Central memory CD4-positive, alpha-beta T cell (primary cell): ENCODE measurements around the gene IGSF23.
A peak's percentile ranks its signal among the peaks of the same experiment; 100 is the strongest.

Experiments
- DNase-seq: peaks from one replicate; pipeline ENCODE4 v3.0.0; 2022

IGSF23 gene

GRCh38 chr19:44642377-44642776 is 29.0 kb downstream of the IGSF23 start:
- DNase-seq, result no peak

GRCh38 chr19:44643605-44644401 is 30.4 kb downstream of the IGSF23 start, which contains the start of gene PVR:
PVR (plus strand) TSS chr19:44643910; CDS start chr19:44644097, 187 bp downstream.
- no peak for DNase-seq

- no peak for DNase-seq
Measured at GRCh38 chr19:44644402-44645016, 31.1 kb downstream of the IGSF23 start.

DNA sequence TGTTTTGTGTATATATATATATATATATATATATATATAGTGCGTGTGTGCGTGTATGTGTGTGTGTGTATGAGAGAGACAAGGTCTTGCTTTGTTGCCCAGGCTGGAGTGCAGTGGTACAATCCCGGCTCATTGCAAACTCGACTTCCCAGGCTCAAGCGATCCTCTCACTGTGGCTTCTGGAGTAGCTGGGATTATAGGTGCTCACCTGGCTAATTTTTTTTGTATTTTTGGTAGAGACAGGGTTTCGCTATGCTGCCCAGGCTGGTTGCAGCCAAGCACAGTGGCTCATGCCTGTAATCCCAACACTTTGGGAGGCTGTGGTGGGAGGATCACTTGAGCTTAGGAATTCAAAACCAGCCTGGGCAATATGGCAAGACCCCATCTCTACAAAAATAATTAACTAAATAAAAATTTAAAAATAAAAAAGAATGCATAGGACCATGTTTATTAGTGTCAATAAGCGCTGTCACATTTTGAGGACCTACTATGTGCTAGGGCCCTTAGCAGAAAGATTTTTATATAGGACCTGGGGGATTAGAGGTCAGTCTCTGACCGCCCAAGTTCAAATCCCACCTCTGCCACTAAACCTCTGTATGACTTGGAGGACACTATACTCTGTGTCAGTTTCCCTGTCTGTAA is 32.2 kb downstream of the IGSF23 start:
- DNase-seq, result no peak

- no peak for DNase-seq
Measured at GRCh38 chr19:44646049-44646416, 32.7 kb downstream of the IGSF23 start.

DNA sequence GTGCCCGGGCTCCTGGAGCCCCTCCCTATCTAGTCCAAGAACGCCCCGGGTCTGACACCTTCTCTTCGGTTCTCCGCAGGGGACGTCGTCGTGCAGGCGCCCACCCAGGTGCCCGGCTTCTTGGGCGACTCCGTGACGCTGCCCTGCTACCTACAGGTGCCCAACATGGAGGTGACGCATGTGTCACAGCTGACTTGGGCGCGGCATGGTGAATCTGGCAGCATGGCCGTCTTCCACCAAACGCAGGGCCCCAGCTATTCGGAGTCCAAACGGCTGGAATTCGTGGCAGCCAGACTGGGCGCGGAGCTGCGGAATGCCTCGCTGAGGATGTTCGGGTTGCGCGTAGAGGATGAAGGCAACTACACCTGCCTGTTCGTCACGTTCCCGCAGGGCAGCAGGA is 33.8 kb downstream of the IGSF23 start:
- no peak for DNase-seq

- no peak for DNase-seq
Measured at GRCh38 chr19:44648631-44649251, 35.4 kb downstream of the IGSF23 start.

DNA sequence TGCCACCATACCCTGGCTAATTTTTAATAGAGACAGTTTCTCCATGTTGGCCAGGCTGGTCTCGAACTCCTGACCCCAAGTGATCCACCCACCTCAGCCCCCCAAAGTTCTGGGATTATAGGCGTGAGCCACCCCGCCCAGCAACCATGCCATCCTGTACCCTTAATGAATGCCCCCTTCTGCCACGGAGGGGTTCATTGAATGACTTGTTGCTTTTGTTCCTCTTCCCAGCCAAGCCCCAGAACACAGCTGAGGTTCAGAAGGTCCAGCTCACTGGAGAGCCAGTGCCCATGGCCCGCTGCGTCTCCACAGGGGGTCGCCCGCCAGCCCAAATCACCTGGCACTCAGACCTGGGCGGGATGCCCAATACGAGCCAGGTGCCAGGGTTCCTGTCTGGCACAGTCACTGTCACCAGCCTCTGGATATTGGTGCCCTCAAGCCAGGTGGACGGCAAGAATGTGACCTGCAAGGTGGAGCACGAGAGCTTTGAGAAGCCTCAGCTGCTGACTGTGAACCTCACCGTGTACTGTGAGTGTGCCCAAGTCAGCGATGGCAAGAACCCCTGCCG is 36.3 kb downstream of the IGSF23 start:
- no peak for DNase-seq

DNA sequence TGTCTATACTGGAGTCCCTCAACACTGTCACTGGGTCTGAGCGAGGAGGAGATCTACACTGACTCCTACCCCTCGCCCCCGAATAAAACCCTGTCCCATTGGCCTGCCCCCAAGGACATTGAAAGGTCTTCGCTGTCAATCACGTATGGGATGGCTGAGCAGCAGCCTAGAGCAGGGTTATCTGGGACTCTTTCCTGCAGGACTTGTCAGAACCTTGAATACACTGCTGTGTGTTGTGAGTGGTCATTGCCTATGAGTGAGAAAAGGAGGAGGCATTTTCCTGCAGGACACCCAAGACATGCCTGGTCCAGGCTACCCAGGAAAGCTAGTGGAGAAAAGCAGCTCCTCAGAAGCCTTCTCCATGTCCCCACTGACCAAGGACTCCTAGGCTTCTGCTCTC is 40.0 kb downstream of the IGSF23 start:
- no peak for DNase-seq

GRCh38 chr19:44653977-44654774 is 40.8 kb downstream of the IGSF23 start:
- DNase-seq, result peak; percentile 56

- peak; percentile 34 for DNase-seq
Measured at GRCh38 chr19:44657211-44657921, 44.0 kb downstream of the IGSF23 start.

- no peak for DNase-seq
Measured at GRCh38 chr19:44658069-44658733, 44.8 kb downstream of the IGSF23 start.

GRCh38 chr19:44660081-44660480 is 46.7 kb downstream of the IGSF23 start:
- no peak for DNase-seq

GRCh38 chr19:44661205-44661604 is 47.8 kb downstream of the IGSF23 start:
- no peak for DNase-seq

GRCh38 chr19:44661904-44662303 is 48.5 kb downstream of the IGSF23 start:
- DNase-seq, result no peak

DNA sequence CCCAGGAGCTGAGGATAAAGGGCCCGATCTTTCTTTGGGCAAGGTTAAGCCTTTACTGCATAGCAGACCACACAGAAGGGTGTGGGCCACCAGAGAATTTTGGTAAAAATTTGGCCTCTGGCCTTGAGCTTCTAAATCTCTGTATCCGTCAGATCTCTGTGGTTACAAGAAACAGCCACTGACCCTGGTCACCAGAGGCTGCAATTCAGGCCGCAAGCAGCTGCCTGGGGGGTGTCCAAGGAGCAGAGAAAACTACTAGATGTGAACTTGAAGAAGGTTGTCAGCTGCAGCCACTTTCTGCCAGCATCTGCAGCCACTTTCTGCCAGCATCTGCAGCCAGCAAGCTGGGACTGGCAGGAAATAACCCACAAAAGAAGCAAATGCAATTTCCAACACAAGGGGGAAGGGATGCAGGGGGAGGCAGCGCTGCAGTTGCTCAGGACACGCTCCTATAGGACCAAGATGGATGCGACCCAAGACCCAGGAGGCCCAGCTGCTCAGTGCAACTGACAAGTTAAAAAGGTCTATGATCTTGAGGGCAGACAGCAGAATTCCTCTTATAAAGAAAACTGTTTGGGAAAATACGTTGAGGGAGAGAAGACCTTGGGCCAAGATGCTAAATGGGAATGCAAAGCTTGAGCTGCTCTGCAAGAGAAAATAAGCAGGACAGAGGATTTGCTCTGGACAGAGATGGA is 49.5 kb downstream of the IGSF23 start:
- no peak for DNase-seq

DNA sequence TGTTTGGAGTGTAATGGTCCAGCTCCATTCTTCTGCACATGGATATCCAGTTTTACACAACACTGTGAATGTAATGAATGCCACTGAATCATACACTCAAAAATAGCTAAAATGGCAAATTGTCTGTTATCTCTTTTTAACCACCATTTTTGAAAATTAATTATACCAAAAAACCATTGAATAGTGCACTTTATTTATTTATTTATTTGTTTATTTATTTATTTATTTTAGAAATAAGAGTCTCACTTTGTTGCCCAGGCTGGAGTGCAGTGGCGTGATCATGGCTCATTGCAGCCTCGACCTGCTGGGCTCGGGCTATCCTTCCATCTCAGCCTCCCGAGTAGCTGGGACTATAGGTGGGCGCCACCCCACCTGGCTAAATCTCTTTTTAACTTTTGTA is 50.6 kb downstream of the IGSF23 start:
- DNase-seq, result no peak

GRCh38 chr19:44664976-44665375 is 51.6 kb downstream of the IGSF23 start:
- DNase-seq, result no peak

GRCh38 chr19:44666852-44667556 is 53.6 kb downstream of the IGSF23 start:
- DNase-seq, result no peak
